GM18907 (cell line): Measurements from ENCODE around the gene SIGLEC11.
"Not testable (repeated sequence)": the region's sequence is repeated elsewhere in the genome, so short reads cannot be mapped to it uniquely, and the experiment has no call there.

Experiments
- ATAC-seq: cut with Tn5 transposase; IDR thresholded peaks from one replicate; pipeline ENCODE4 v1.9.1; 2021; ENCODE audit warnings: mild to moderate bottlenecking, moderate library complexity; ENCODE audit not compliant: unreplicated experiment

Gene SIGLEC11

DNA sequence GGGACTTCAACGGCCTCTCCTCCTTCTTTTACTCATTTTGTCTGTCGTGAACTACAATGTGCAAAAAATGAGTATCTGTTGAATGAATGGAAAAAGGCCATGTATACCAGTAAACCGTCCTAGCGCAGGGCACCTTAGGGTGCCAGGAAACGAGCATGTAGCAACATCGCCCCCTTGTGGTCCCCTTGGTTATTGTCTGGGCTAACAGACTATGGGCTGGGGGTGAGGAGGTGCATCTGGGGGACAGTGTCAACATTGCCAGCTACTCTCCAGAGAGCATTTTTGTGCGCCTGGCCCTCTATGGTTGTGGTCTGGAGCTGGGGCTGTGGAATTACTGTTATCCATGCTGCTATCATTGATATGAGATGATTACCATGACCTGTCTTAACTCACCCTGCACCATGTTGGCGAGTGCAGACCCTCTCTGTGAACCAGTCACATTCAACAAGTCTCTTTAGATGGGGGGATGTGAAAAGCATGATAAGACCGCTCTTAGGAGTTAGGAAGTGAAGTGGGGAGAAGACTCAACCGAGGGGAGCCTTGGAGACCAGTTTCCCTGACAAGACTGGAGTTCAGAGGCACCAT, 22.8 kb upstream of the SIGLEC11 start:
- ATAC-seq = no peak

DNA sequence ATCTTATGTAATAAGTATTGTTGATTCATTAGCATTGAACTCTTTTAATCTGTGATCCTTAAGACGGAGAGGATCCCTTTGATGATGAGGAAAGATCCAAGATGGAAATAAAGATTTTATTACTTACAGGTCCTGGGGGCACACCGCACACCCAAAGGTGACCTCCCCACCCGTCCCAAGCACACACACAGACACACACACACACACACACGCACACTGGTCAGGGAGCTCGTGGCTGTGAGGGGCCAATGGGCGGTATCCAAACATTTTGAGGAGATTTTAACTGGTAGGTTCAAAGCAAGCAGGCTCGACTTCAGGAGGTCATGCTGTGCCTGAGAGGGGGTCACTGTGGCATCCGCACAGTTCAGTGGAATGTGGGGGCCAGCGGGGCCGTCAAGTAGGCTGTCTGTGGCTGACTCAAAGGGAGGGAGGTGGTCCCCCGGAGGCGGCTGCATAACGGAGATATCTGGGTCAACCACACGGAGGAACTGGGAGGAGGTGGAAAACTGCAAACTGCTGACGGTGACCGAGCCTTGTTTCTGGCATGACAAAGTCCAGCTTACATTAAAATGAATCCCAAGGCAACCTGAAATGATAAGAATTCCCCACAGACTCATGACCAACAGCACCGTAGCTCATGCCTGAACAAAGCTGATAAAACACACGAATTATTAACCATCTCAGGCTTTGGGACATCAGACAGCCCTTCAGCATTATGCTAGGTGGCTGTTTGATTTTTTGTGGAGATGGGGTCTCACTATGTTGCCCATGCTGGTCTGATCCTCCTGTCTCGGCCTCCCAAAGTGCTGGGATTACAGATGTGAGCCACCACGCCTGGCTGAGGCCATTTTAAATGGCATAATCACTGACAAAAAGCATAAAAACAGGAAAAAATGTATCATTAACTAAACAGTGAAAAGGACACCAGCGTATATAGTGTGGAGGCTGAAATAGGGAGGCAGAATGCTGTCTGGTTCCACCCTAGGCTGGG, 20.9 kb upstream of the SIGLEC11 start:
- no peak for ATAC-seq

DNA sequence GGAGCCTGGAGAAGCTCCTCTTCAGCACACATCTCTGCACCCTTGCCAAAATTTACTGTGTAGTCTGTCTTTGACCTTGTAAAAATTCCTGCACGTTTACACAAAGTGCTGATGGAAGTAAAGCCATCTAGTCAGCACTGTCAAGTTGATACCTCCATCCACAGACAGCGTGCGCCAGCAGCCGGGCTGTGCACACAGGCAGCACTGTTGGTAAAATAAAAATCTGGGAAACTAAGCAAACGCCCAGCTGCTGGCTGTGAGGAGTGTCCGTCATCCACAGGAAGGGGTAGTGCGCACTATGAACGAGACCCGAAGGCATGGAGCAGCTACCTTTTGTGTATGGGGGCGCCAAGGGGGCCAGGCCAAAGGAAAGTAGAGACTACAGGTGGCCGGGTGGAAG, 17.4 kb upstream of the SIGLEC11 start:
- no peak for ATAC-seq

- ATAC-seq = no peak
These were observed 16.9 kb upstream of the SIGLEC11 start for GRCh38 chr19:49977881-49978280.

DNA sequence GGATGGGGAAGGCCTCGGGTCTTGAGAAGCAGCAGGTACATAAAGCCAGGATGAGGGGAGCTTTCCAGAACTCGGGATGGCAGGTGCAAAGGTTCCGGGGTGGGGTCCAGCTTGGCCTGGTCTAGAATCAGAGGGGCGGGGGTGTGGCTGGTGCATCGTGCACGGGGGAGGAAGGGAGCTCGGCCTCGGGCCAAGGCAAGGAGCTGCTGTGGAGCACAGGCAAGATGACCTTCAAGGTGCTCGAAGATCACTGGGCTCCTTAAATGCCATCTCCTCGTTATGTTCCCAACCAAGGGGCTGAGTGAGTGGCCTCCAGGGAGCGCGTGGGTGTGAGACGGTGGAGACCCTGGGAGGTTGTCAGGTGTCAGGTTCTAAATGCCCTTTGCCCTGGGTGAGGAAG, 16.1 kb upstream of the SIGLEC11 start:
- no peak for ATAC-seq

- ATAC-seq = no peak
These were observed 15.5 kb upstream of the SIGLEC11 start for GRCh38 chr19:49976496-49976895.

DNA sequence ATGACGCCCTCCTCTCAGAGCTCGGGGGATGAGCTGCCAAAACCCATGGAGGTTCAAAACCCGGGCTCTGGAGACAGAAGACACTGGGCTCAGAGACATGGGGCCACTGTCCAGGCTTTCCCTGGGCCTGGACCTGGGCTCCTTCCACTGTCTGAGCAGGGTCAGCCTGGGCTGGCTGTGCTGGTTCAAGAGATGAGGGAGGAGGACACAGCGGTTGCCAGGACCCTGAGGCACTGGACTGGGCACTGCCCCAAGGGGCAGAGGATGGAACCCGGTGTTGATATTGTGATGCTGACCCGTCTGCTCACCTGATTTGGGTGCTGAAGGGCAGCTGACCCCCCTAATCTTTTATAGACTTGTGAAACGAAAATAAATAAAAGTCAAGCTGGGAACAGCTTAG, 14.1 kb upstream of the SIGLEC11 start:
- ATAC-seq = no peak

GRCh38 chr19:49973987-49974386, 13.0 kb upstream of the SIGLEC11 start:
- no peak for ATAC-seq

GRCh38 chr19:49972841-49973240, 11.9 kb upstream of the SIGLEC11 start:
- no peak for ATAC-seq

DNA sequence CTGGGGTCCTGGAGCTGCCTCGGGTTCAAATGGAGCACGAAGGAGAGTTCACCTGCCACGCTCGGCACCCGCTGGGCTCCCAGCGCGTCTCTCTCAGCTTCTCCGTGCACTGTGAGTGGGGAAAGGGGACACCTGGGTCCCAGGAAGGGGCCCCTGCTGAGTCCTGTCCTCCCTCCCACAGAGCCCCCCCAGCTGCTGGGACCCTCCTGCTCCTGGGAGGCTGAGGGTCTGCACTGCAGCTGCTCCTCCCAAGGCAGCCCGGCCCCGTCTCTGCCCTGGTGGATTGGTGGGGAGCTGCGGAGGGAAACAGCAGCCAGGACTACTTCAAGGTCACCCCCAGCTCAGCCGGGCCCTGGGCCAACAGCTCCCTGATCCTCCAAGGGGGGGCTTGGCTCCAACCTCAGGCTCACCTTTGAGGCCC, 11.0 kb upstream of the SIGLEC11 start:
- ATAC-seq = no peak

- ATAC-seq = not testable (repeated sequence)
These were observed 8.4 kb upstream of the SIGLEC11 start for GRCh38 chr19:49969355-49969754.

DNA sequence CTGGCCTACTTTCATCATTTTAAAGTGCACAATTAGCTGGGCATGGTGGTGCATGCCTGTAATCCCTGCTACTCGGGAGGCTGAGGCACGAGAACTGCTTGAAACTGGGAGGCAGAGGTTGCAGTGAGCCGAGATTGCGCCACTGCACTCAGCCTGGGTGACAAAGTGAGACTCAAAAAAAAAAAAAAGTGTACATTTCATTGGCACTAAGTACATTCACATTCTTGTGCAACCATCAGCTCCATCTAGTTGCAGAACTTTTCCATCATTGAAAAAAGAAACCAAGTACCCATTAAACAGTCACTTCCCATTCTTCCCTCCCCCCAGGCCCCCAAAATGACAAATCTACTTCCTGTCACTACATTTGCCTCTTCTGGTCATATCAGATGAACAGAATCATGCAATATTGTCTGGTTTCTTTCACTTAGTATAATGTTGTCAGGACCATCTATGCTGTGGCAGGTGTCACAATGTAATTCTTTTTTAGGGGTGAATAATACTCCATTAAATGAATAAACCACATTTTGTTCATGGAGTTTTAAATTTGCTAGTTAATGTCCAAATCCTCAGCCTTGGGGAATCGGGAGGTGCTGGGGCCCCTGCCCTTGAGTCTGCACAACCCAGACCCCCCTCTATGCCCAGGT, 7.4 kb upstream of the SIGLEC11 start:
- no peak for ATAC-seq

DNA sequence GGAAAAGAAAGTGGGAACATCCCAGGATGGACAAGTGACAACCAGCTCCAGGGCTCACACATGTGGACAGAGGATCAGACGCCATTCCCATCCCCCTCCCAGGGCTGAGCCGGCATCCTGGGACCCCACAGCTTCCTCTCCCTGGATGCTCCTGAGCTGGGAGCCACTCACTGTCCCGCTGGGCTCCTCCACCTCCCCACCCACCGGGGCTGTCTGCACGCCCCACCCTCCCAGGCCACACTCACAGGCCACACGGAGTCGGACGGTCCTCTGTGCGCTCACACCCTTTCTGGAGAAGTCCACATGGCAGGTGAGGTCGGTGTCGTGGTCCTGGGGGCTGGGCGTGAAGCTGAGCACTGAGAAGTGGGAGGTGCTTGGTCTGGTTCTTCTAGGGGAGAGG, 1.1 kb downstream of the SIGLEC11 start:
- ATAC-seq = not testable (repeated sequence)

- not testable (repeated sequence) for ATAC-seq
These were observed 2.4 kb downstream of the SIGLEC11 start for GRCh38 chr19:49958596-49958995.

DNA sequence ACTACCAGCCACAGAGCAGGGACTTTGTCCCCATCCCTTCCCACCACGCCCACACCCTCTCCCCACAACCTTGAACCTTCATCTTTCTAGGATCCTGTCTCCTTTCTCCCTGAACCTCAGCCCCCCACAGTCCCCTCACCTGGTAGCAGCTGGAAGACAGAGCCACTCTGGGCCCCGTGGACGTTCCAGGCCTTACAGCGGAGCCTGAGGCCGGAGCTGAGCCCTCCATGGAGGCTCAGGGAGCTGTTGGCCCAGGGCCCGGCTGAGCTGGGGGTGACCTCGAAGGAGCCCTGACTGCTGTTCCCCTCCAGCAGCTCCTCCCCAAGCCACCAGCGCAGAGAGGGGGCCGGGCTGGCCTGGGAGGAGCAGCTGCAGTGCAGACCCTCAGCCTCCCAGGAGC, 2.8 kb downstream of the SIGLEC11 start:
- ATAC-seq = not testable (repeated sequence)

GRCh38 chr19:49957262-49957915, 3.6 kb downstream of the SIGLEC11 start:
- ATAC-seq = no peak

GRCh38 chr19:49956115-49956495, 4.9 kb downstream of the SIGLEC11 start:
- no peak for ATAC-seq

DNA sequence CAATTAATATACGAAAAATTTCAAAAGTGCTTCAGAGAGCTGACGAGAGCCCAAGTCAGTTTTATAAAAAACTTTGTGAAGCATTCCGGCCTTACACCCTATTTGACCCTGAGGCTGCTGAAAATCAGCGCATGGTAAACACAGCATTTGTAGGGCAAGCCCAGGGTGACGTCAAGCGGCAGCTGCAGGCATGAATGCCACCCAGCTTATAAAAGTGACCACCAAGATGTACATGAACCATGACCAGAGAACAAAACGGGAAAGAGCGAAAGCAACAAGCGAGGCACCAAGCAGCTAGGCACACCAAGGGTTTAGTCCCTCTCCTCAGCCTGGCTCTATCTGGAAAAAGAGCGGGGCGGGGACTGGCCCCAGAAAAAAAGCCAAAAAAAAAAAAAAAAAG, 6.0 kb downstream of the SIGLEC11 start:
- ATAC-seq = no peak

- ATAC-seq = no peak
These were observed 6.7 kb downstream of the SIGLEC11 start for GRCh38 chr19:49954092-49954829.

GRCh38 chr19:49953416-49953815, 7.6 kb downstream of the SIGLEC11 start:
- no peak for ATAC-seq

- ATAC-seq = no peak
These were observed 8.1 kb downstream of the SIGLEC11 start for GRCh38 chr19:49952906-49953305.
